Sigmoid colon (tissue), 7 donors: ENCODE results near the gene DIPK1A. TPM values are rescaled to one million over a fixed set of nuclear protein-coding genes. Genes with fewer than 3 reads are reported as not detected.
"Not testable (repeated sequence)": the region's sequence is repeated elsewhere in the genome, so short reads cannot be mapped to it uniquely, and the experiment has no call there.

ENCODE experiments used
- DNase-seq: peaks from one replicate; pipeline ENCODE4 v3.0.0-alpha.2; 2019
- H3K27ac ChIP-seq, 4 donors: fragments of 200-600 bp; sonication (generic); one replicate each; pipeline ENCODE4 v1.5.1; 2016 to 2019; ENCODE audit warnings: mild to moderate bottlenecking in 1 of 4
- H3K27me3 ChIP-seq, 3 donors: fragments of 200-600 bp; sonication (generic); one replicate each; pipeline ENCODE4 v1.5.1; 2019; ENCODE audit warnings: mild to moderate bottlenecking in 1 of 3
- H3K36me3 ChIP-seq, 4 donors: fragments of 200-600 bp; sonication (generic); one replicate each; pipeline ENCODE4 v1.5.1; 2016 to 2019
- H3K4me1 ChIP-seq, 4 donors: fragments of 200-600 bp; sonication (generic); one replicate each; pipeline ENCODE4 v1.5.1; 2017 to 2019
- H3K4me3 ChIP-seq, 4 donors: fragments of 200-600 bp; sonication (generic); one replicate each; pipeline ENCODE4 v1.5.1; 2017 to 2019; ENCODE audit warnings: mild to moderate bottlenecking in 2 of 4, moderate library complexity in 1 of 4
- H3K9me3 ChIP-seq, 4 donors: fragments of 200-600 bp in 3 of 4; sonication (generic) in 3 of 4; one replicate each; pipeline versions ENCODE4 v1.5.1 to v1.6.1; 2013 to 2019
- CTCF ChIP-seq, 4 experiments: fragments of 450-650 bp in 3 of 4; fragments of 200-600 bp in 1 of 4; IDR thresholded peaks; one replicate each; pipeline ENCODE4 v1.5.1; 2016 to 2019; ENCODE audit warnings: antibody characterized with exemption in 4 of 4, mild to moderate bottlenecking in 3 of 4, moderate library complexity in 2 of 4
- EP300 ChIP-seq, 4 donors: sonication (generic); formaldehyde crosslinking; IDR thresholded peaks; one replicate each; pipeline ENCODE4 v1.6.1; 2017; ENCODE audit warnings: antibody characterized with exemption in 4 of 4
- POLR2A ChIP-seq, 2 donors: fragments of 450-650 bp; IDR thresholded peaks; one replicate each; pipeline ENCODE4 v1.6.1; 2016; ENCODE audit warnings: antibody characterized with exemption in 2 of 2, mild to moderate bottlenecking in 2 of 2, moderate library complexity in 2 of 2
- POLR2AphosphoS5 ChIP-seq, 4 donors: sonication (generic); formaldehyde crosslinking; IDR thresholded peaks; one replicate each; pipeline ENCODE4 v1.6.1; 2017; ENCODE audit warnings: antibody characterized with exemption in 4 of 4
- WGBS, 2 donors: extraction: QIAGEN DNeasy Blood & Tissue Kit; methylation state at CpG; one replicate each; pipeline ENCODE4 v1.1.7; 2013; 5-methylcytosine and 5-hydroxymethylcytosine counted together
- intact Hi-C: fragments of 100-400 bp; cut with DNase I; formaldehyde crosslinking; loops from one replicate; pipeline ENCODE4 v1.15.1; 2023
- polyA plus RNA-seq, 3 donors: library from polyadenylated mRNA; stranded (reverse); fragments of 200-250 nt; gene quantifications; one replicate each; pipeline ENCODE4 v1.2.3, GENCODE V29; 2013
- total RNA-seq, 4 donors: library from RNA; depleted of rRNA; stranded (reverse); fragments of >200 nt; gene quantifications; one replicate each; pipeline ENCODE4 v1.1.0, GENCODE V29; 2016
- donor health status: healthy with polysubstance abuse.
- donor health status: Bipolar disorder and iron deficiency.
- donor health status: healthy.

Gene DIPK1A
- total and polyA plus RNA-seq, 7 donors = 1.8 to 35.5 (median 19.1) TPM

- H3K36me3 ChIP-seq = no peaks in the 10 kb centered on the region
- no peaks in the 10 kb centered on the region for H3K27me3 ChIP-seq
- H3K27ac ChIP-seq = no peak overlapping the region
- intact Hi-C loops = no loop called here
- DNase-seq = no peak
- WGBS, 2 donors = 97% methylated on average over 1 of the region's 1 CpG
- H3K4me1 ChIP-seq = no peaks in the 10 kb centered on the region
- no peak overlapping the region for H3K4me3 ChIP-seq
- H3K9me3 ChIP-seq = no peaks in the 10 kb centered on the region
- no peak for TF ChIP-seq POLR2AphosphoS5 (IDR thresholded peaks at IDR 0.05)
- no peak for TF ChIP-seq EP300 (IDR thresholded peaks at IDR 0.05)
- TF ChIP-seq CTCF (IDR thresholded peaks at IDR 0.05) = no peak
- TF ChIP-seq POLR2A (IDR thresholded peaks at IDR 0.05) = no peak
These were observed 60.1 kb downstream of the DIPK1A start for GRCh38 chr1:92901126-92901525.

DNA sequence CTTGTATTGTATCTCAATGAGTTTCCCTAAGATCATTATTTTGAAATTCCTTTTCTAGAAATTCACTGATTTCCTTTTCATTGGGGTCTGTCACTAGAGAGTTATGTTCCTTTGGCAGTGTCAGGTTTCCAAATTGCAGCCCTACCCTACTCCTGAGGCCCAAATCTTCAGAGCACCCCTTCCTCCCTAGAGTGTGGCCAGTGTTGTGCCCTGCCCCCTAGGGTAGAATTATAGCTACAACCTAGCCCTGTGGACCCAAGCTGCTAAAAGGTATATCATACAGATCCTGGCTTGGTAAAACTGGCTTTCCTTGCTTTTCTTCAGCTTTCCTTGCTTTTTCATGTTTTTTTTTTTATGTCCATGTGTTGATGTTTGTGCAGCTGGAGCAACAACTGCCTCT lies 60.7 kb downstream of the DIPK1A start:
- no peak for DNase-seq
- no peaks in the 10 kb centered on the region for H3K36me3 ChIP-seq
- no peaks in the 10 kb centered on the region for H3K9me3 ChIP-seq
- H3K27me3 ChIP-seq = no peaks in the 10 kb centered on the region
- TF ChIP-seq CTCF (IDR thresholded peaks at IDR 0.05) (no peak), POLR2A (IDR thresholded peaks at IDR 0.05) (no peak), POLR2AphosphoS5 (IDR thresholded peaks at IDR 0.05) (no peak), EP300 (IDR thresholded peaks at IDR 0.05) (no peak)
- intact Hi-C loops = no loop called here
- H3K4me1 ChIP-seq = no peaks in the 10 kb centered on the region
- no peak overlapping the region for H3K4me3 ChIP-seq
- no peak overlapping the region for H3K27ac ChIP-seq

DNA sequence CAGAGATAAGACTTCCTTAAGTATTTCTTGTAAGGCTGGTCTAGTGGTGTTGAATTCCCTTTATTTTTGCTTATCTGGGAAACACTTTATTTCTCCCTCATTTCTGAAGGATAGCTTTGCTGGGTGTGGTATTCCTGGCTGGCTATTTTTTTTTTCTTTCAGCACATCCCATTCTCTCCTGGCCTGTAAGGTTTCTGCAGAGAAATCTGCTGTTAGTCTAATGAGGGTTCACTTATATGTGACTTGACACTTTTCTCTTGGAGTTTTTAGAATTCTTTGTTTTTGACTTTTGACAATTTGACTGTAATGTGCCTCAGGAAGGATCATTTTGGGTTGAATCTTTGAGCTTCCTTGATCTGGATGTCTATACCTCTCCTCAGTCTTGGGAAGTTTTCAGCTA lies 61.5 kb downstream of the DIPK1A start:
- Histone ChIP-seq H3K27ac (no peak overlapping the region), H3K4me1 (no peaks in the 10 kb centered on the region), H3K4me3 (no peak overlapping the region), H3K36me3 (no peaks in the 10 kb centered on the region), H3K9me3 (no peaks in the 10 kb centered on the region), H3K27me3 (no peaks in the 10 kb centered on the region)
- no peak for TF ChIP-seq EP300 (IDR thresholded peaks at IDR 0.05)
- TF ChIP-seq POLR2AphosphoS5 (IDR thresholded peaks at IDR 0.05) = no peak
- no peak for TF ChIP-seq CTCF (IDR thresholded peaks at IDR 0.05)
- no peak for TF ChIP-seq POLR2A (IDR thresholded peaks at IDR 0.05)
- intact Hi-C loops = no loop called here
- DNase-seq = no peak

GRCh38 chr1:92898053-92898452 lies 63.2 kb downstream of the DIPK1A start:
- H3K36me3 ChIP-seq, H3K4me1 ChIP-seq, DNase-seq, H3K4me3 ChIP-seq, H3K27me3 ChIP-seq, H3K27ac ChIP-seq, intact Hi-C loops, H3K9me3 ChIP-seq: not testable (repeated sequence)
- WGBS, 2 donors = 81 to 94% methylated on average over 2 of the region's 2 CpGs

DNA sequence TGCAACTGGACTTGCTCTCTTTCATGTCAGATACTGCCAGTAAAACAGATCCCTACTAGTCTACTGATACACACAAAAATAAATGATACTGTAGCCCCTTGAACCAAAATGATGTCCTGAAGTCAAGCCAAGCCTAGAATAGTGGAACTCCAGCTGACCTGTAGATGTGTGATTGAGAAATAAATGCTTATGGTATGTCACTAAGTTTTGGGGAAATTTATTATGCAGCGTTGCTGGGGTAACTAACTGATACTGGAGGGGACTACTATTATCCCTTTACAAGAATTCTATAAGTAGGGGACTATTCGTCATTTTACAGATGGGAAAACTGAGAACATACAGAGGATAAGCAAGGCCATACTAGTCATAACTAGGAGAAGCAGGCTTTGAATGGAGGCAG lies 73.8 kb downstream of the DIPK1A start:
- Histone ChIP-seq H3K9me3 (no peaks in the 10 kb centered on the region), H3K27ac (no peak overlapping the region), H3K4me1 (no peaks in the 10 kb centered on the region), H3K36me3 (no peaks in the 10 kb centered on the region), H3K27me3 (no peaks in the 10 kb centered on the region), H3K4me3 (no peak overlapping the region)
- no peak for DNase-seq
- WGBS, 2 donors = 93 to 97% methylated on average over 2 of the region's 2 CpGs
- no peak for TF ChIP-seq CTCF (IDR thresholded peaks at IDR 0.05)
- TF ChIP-seq POLR2A (IDR thresholded peaks at IDR 0.05) = no peak
- no peak for TF ChIP-seq POLR2AphosphoS5 (IDR thresholded peaks at IDR 0.05)
- no peak for TF ChIP-seq EP300 (IDR thresholded peaks at IDR 0.05)
- intact Hi-C loops = no loop called here
